Thyroid gland (tissue), 4 donors: ENCODE results near the gene SHANK3. TPM values are rescaled to one million over a fixed set of nuclear protein-coding genes. Genes with fewer than 3 reads are reported as not detected.

Experiments
- DNase-seq, 2 donors: peaks; one replicate each; pipeline ENCODE4 v3.0.0-alpha.2; 2019
- H3K27ac ChIP-seq, 3 donors: fragments of 200-600 bp; sonication (generic); 1 replicate in 2 of 3; 2 replicates in 1 of 3; pipeline ENCODE4 v1.5.1; 2016 to 2019; ENCODE audit warnings: mild to moderate bottlenecking in 1 of 3, moderate library complexity in 1 of 3
- H3K27me3 ChIP-seq: fragments of 200-600 bp; sonication (generic); one replicate; pipeline ENCODE4 v1.5.1; 2019
- H3K36me3 ChIP-seq, 2 donors: fragments of 200-600 bp; sonication (generic); one replicate each; pipeline ENCODE4 v1.5.1; 2016 to 2019
- H3K4me1 ChIP-seq, 2 donors: fragments of 200-600 bp; sonication (generic); one replicate each; pipeline ENCODE4 v1.5.1; 2017 to 2019
- H3K4me3 ChIP-seq, 3 donors: fragments of 200-600 bp; sonication (generic); replicated peaks in 1 of 3; 1 replicate in 2 of 3; 2 replicates in 1 of 3; pipeline ENCODE4 v1.5.1; 2016; ENCODE audit warnings: mild to moderate bottlenecking in 1 of 3
- H3K9me3 ChIP-seq: fragments of 200-600 bp; sonication (generic); one replicate; pipeline ENCODE4 v1.5.1; 2017
- CTCF ChIP-seq, 6 experiments: fragments of 200-600 bp in 3 of 6; fragments of 450-650 bp in 3 of 6; sonication (generic) in 3 of 6; IDR thresholded peaks; one replicate each; pipeline ENCODE4 v1.5.1; 2016 to 2019; ENCODE audit warnings: antibody characterized with exemption in 6 of 6, mild to moderate bottlenecking in 2 of 6, inconsistent platforms in 1 of 6, moderate library complexity in 1 of 6
- POLR2A ChIP-seq, 2 donors: fragments of 450-650 bp; IDR thresholded peaks; one replicate each; pipeline ENCODE4 v1.6.1; 2017; ENCODE audit warnings: antibody characterized with exemption in 2 of 2, mild to moderate bottlenecking in 2 of 2, moderate library complexity in 1 of 2
- WGBS, 2 donors: methylation state at CpG; one replicate each; pipeline ENCODE4 v1.1.5; 2017; 5-methylcytosine and 5-hydroxymethylcytosine counted together
- intact Hi-C: fragments of 100-400 bp; cut with DNase I; formaldehyde crosslinking; loops from one replicate; pipeline ENCODE4 v1.15.1; 2023
- total RNA-seq, 4 donors: library from RNA; depleted of rRNA; stranded (reverse); fragments of >200 nt; gene quantifications; one replicate each; pipeline ENCODE4 v1.2.3, GENCODE V29; 2016

Gene SHANK3
- total RNA-seq, 4 donors from 2014 or later, result 11.5 to 23.0 (median 17.7) TPM

DNA sequence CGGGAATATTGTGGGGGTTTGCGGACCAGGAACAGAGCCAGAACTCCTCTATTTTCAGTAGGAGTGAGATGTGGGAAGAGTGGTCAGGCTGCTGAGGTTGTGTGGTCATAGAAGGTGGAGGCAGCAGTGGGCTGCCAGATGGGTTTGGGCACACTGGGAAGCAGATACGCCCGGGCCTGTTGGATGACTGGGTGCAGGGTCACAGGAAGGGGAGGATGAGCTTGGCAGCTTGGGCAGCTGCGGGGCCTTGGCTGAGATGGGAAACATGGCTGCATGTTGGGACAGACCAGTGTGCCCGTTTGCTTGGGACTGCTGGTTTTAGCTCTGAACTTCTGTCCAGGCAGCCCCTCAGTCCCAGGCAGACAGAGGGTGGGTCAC lies 11.4 kb downstream of the SHANK3 start:
- no peaks in the 10 kb centered on the region for H3K36me3 ChIP-seq
- H3K27me3 ChIP-seq, result no peaks in the 10 kb centered on the region
- H3K4me3 ChIP-seq, result no peak overlapping the region
- WGBS, 2 donors, result 71 to 79% methylated on average over 6 of the region's 6 CpGs
- TF ChIP-seq CTCF (IDR thresholded peaks at IDR 0.05) (no peak), POLR2A (IDR thresholded peaks at IDR 0.05) (no peak)
- H3K27ac ChIP-seq, result no peak overlapping the region
- H3K4me1 ChIP-seq, result no peaks in the 10 kb centered on the region
- H3K9me3 ChIP-seq, result no peaks in the 10 kb centered on the region
- DNase-seq, result no peak
- intact Hi-C loops, result no loop called here

DNA sequence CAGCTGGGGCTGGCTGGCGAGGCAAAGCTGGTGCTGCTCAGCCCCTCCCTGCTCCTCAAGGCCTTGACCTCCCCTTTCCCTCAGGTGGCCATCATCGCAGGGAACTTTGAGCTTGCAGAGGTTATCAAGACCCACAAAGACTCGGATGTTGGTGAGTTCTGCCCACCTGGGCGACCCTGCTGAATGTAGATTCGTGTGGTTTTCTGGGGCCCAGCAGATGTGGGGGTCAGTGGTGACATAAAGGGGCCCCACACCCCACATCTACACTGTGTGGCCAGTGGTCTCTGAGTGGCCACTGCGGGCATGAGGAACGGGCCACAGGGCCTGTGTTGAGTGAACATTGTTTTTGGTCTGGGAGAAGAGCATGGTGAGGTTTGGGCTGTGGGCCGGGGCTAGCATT lies 11.9 kb downstream of the SHANK3 start:
- Histone ChIP-seq H3K27ac (no peak overlapping the region), H3K4me1 (no peaks in the 10 kb centered on the region), H3K36me3 (no peaks in the 10 kb centered on the region), H3K4me3 (no peak overlapping the region), H3K9me3 (no peaks in the 10 kb centered on the region), H3K27me3 (no peaks in the 10 kb centered on the region)
- 82 to 92% methylated on average over 7 to 8 of the region's 8 CpGs for WGBS, 2 donors
- intact Hi-C loops, result no loop called here
- no peak for TF ChIP-seq CTCF (IDR thresholded peaks at IDR 0.05)
- no peak for TF ChIP-seq POLR2A (IDR thresholded peaks at IDR 0.05)
- no peak for DNase-seq

DNA sequence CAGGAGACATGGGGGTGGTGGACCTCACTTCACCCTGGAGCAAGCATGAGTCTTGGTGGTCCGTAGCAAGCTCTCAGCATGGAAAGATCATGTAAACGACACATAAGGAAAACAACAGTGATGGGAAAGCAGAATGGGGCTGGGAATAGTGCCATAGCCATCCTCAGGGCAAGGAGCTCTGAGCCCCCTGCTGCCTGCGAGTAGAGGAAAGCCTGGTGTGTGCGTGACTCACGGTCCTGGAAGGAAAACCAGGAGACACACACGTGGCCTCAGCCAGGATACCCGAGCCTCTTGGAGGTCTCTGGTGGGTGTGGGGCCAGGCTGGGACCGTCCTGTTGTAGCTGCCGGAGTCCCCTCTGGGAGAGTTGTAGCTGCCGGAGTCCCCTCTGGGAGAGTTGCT lies 12.4 kb downstream of the SHANK3 start:
- intact Hi-C loops, result no loop called here
- TF ChIP-seq POLR2A (IDR thresholded peaks at IDR 0.05) (no peak), CTCF (IDR thresholded peaks at IDR 0.05) (no peak)
- no peaks in the 10 kb centered on the region for H3K9me3 ChIP-seq
- H3K36me3 ChIP-seq, result no peaks in the 10 kb centered on the region
- 47 to 61% methylated on average over 7 to 10 of the region's 10 CpGs for WGBS, 2 donors
- H3K4me3 ChIP-seq, result no peak overlapping the region
- H3K27me3 ChIP-seq, result no peaks in the 10 kb centered on the region
- no peaks in the 10 kb centered on the region for H3K4me1 ChIP-seq
- no peak overlapping the region for H3K27ac ChIP-seq
- no peak for DNase-seq

GRCh38 chr22:50686794-50687193 lies 14.2 kb downstream of the SHANK3 start:
- H3K36me3 ChIP-seq, result no peaks in the 10 kb centered on the region
- no peak for DNase-seq
- no peak overlapping the region for H3K27ac ChIP-seq
- H3K4me1 ChIP-seq, result no peaks in the 10 kb centered on the region
- no peaks in the 10 kb centered on the region for H3K9me3 ChIP-seq
- no peak overlapping the region for H3K4me3 ChIP-seq
- intact Hi-C loops, result no loop called here
- WGBS, 2 donors, result 53 to 66% methylated on average over 4 to 9 of the region's 9 CpGs
- TF ChIP-seq CTCF (IDR thresholded peaks at IDR 0.05) (no peak), POLR2A (IDR thresholded peaks at IDR 0.05) (no peak)
- H3K27me3 ChIP-seq, result no peaks in the 10 kb centered on the region

DNA sequence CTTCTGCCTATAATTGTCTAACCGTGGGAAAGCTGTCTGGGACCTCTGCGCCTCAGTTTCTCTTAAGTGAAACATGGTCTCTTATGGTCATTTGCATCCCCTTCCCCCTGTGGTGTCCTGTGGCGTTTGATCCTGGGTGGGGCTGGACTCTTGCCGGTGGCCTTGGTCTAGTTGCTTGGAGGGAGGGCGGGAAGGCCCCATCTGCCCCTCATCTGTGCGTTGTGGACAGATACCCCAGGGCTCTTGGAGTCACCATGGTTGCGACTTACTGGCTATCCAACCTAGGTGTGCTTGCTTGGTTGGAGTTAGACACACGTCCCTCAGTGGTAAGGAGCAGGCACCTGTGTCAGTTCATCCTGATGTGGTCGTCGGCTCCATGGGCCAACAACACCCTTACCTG lies 15.2 kb downstream of the SHANK3 start:
- TF ChIP-seq CTCF (IDR thresholded peaks at IDR 0.05) (no peak), POLR2A (IDR thresholded peaks at IDR 0.05) (no peak)
- no peak for DNase-seq
- Histone ChIP-seq H3K36me3 (no peaks in the 10 kb centered on the region), H3K27me3 (no peaks in the 10 kb centered on the region), H3K27ac (no peak overlapping the region), H3K9me3 (no peaks in the 10 kb centered on the region), H3K4me3 (no peak overlapping the region), H3K4me1 (no peaks in the 10 kb centered on the region)
- intact Hi-C loops, result no loop called here
- 89% methylated on average over 10 of the region's 10 CpGs for WGBS, 2 donors
